Upper lobe of left lung (tissue), 6 donors: ENCODE data around the gene SLC26A11. TPM values are rescaled to one million over a fixed set of nuclear protein-coding genes. Genes with fewer than 3 reads are reported as not detected.

ENCODE experiments used
- ATAC-seq, 2 donors: fragments of 200-7000 bp; cut with Tn5 transposase; one replicate each; pipeline ENCODE4 v1.9.1; 2022; ENCODE audit warnings: mild to moderate bottlenecking in 2 of 2, moderate library complexity in 2 of 2; ENCODE audit not compliant: low FRiP score in 2 of 2
- DNase-seq, 2 donors: peaks; one replicate each; pipeline ENCODE4 v3.0.0-alpha.2; 2019 to 2020
- H3K27ac ChIP-seq, 4 donors: fragments of 200-600 bp; sonication (generic); one replicate each; pipeline ENCODE4 v1.5.1; 2016 to 2019
- H3K27me3 ChIP-seq, 4 donors: fragments of 200-600 bp; sonication (generic); one replicate each; pipeline ENCODE4 v1.5.1; 2017 to 2019
- H3K36me3 ChIP-seq, 4 donors: fragments of 200-600 bp; sonication (generic); one replicate each; pipeline ENCODE4 v1.5.1; 2016 to 2019
- H3K4me1 ChIP-seq, 4 donors: fragments of 200-600 bp; sonication (generic); one replicate each; pipeline ENCODE4 v1.5.1; 2018 to 2019
- H3K4me3 ChIP-seq, 4 donors: fragments of 200-600 bp; sonication (generic); one replicate each; pipeline ENCODE4 v1.5.1; 2017 to 2019; ENCODE audit warnings: mild to moderate bottlenecking in 2 of 4, moderate library complexity in 1 of 4
- H3K9me3 ChIP-seq, 4 donors: fragments of 200-600 bp; sonication (generic); one replicate each; pipeline ENCODE4 v1.5.1; 2018 to 2019
- CTCF ChIP-seq, 6 experiments: fragments of 450-650 bp in 4 of 6; fragments of 200-600 bp in 2 of 6; sonication (generic) in 2 of 6; IDR thresholded peaks; one replicate each; pipeline ENCODE4 v1.5.1; 2016 to 2019; ENCODE audit warnings: antibody characterized with exemption in 6 of 6
- EP300 ChIP-seq, 4 donors: sonication (generic); formaldehyde crosslinking; IDR thresholded peaks; one replicate each; pipeline ENCODE4 v1.5.1; 2017; ENCODE audit warnings: antibody characterized with exemption in 4 of 4, control low read depth in 2 of 4
- POLR2A ChIP-seq, 4 donors: fragments of 450-650 bp; IDR thresholded peaks; one replicate each; pipeline ENCODE4 v1.5.1; 2016 to 2017; ENCODE audit warnings: antibody characterized with exemption in 4 of 4, mild to moderate bottlenecking in 2 of 4
- POLR2AphosphoS5 ChIP-seq, 2 donors: sonication (generic); formaldehyde crosslinking; IDR thresholded peaks; one replicate each; pipeline ENCODE4 v1.5.1; 2017; ENCODE audit warnings: antibody characterized with exemption in 2 of 2
- WGBS, 2 donors: methylation state at CpG; one replicate each; pipeline ENCODE4 v1.1.5; 2017 to 2018; 5-methylcytosine and 5-hydroxymethylcytosine counted together
- total RNA-seq, 6 donors: library from RNA; depleted of rRNA in 4 of 6; stranded (reverse); fragments of >200 nt in 4 of 6; gene quantifications; one replicate each; pipeline versions ENCODE4 v1.1.0 to v1.2.1, GENCODE V29; 2016 to 2021
- donor health status: DM: no; HTN: no; CAD: no; lungs with moderate emphysema.
- donor health status: DM: no; HTN: yes; CAD: no; lungs with severe emphysema.

Gene SLC26A11
- total RNA-seq, 6 donors from 2014 or later = 14.8 to 162 (median 43.1) TPM

- ATAC-seq (no peak), DNase-seq (no peak)
- no peaks in the 10 kb centered on the region for H3K27me3 ChIP-seq
- TF ChIP-seq POLR2A (IDR thresholded peaks at IDR 0.05) = no peak
- TF ChIP-seq POLR2AphosphoS5 (IDR thresholded peaks at IDR 0.05) = no peak
- no peaks in the 10 kb centered on the region for H3K9me3 ChIP-seq
- no peaks in the 10 kb centered on the region for H3K4me1 ChIP-seq
- H3K36me3 ChIP-seq = peaks cover 68 to 99% (median 97%) of the 10 kb centered on the region in 4 donors
- WGBS, 2 donors = 91 to 95% methylated on average over 10 of the region's 10 CpGs
- no peak overlapping the region for H3K4me3 ChIP-seq
- no peak overlapping the region for H3K27ac ChIP-seq
Measured at GRCh38 chr17:80292521-80292971, 72.3 kb downstream of the SLC26A11 start.

- H3K36me3 ChIP-seq = peaks cover 69 to 100% (median 96%) of the 10 kb centered on the region in 4 donors
- WGBS, 2 donors = 77 to 85% methylated on average over 7 of the region's 7 CpGs
- H3K9me3 ChIP-seq = no peaks in the 10 kb centered on the region
- DNase-seq (peak in 1 of 2 donors; percentile 44), ATAC-seq (peak in 1 of 2 donors; percentile 36)
- peak overlapping the region in 1 of 4 donors; percentile 37 for H3K27ac ChIP-seq
- no peaks in the 10 kb centered on the region for H3K4me1 ChIP-seq
- H3K4me3 ChIP-seq = no peak overlapping the region
- H3K27me3 ChIP-seq = no peaks in the 10 kb centered on the region
- TF ChIP-seq POLR2AphosphoS5 (IDR thresholded peaks at IDR 0.05) (no peak), POLR2A (IDR thresholded peaks at IDR 0.05) (peak in 1 of 4 donors; percentile 42)
Measured at GRCh38 chr17:80294210-80294609, 74.0 kb downstream of the SLC26A11 start.

- no peak overlapping the region for H3K4me3 ChIP-seq
- TF ChIP-seq EP300 (IDR thresholded peaks at IDR 0.05) = no peak
- TF ChIP-seq POLR2AphosphoS5 (IDR thresholded peaks at IDR 0.05) = no peak
- TF ChIP-seq POLR2A (IDR thresholded peaks at IDR 0.05) = no peak
- TF ChIP-seq CTCF (IDR thresholded peaks at IDR 0.05) = no peak
- H3K27ac ChIP-seq = peak overlapping the region in 1 of 4 donors; percentile 37
- H3K27me3 ChIP-seq = no peaks in the 10 kb centered on the region
- DNase-seq (no peak), ATAC-seq (no peak)
- peaks cover 67 to 100% (median 94%) of the 10 kb centered on the region in 4 donors for H3K36me3 ChIP-seq
- H3K4me1 ChIP-seq = no peaks in the 10 kb centered on the region
- H3K9me3 ChIP-seq = no peaks in the 10 kb centered on the region
- 89 to 100% methylated on average over 1 to 6 of the region's 6 CpGs for WGBS, 2 donors
Measured at GRCh38 chr17:80294653-80295052, 74.4 kb downstream of the SLC26A11 start.

GRCh38 chr17:80295146-80295545, 74.9 kb downstream of the SLC26A11 start:
- H3K4me3 ChIP-seq = no peak overlapping the region
- DNase-seq (no peak), ATAC-seq (no peak)
- H3K9me3 ChIP-seq = no peaks in the 10 kb centered on the region
- H3K4me1 ChIP-seq = no peaks in the 10 kb centered on the region
- WGBS, 2 donors = 90 to 97% methylated on average over 2 to 5 of the region's 5 CpGs
- no peak for TF ChIP-seq CTCF (IDR thresholded peaks at IDR 0.05)
- TF ChIP-seq POLR2AphosphoS5 (IDR thresholded peaks at IDR 0.05) = no peak
- no peak for TF ChIP-seq EP300 (IDR thresholded peaks at IDR 0.05)
- TF ChIP-seq POLR2A (IDR thresholded peaks at IDR 0.05) = no peak
- H3K27ac ChIP-seq = peak overlapping the region in 1 of 4 donors; percentile 37
- H3K36me3 ChIP-seq = peaks cover 62 to 100% (median 94%) of the 10 kb centered on the region in 4 donors
- no peaks in the 10 kb centered on the region for H3K27me3 ChIP-seq

- ATAC-seq (no peak), DNase-seq (no peak)
- Histone ChIP-seq H3K27me3 (no peaks in the 10 kb centered on the region), H3K9me3 (no peaks in the 10 kb centered on the region), H3K4me3 (no peak overlapping the region), H3K4me1 (no peaks in the 10 kb centered on the region), H3K36me3 (peaks cover 61 to 100% (median 94%) of the 10 kb centered on the region in 4 donors), H3K27ac (no peak overlapping the region)
- no peak for TF ChIP-seq POLR2A (IDR thresholded peaks at IDR 0.05)
- no peak for TF ChIP-seq CTCF (IDR thresholded peaks at IDR 0.05)
- no peak for TF ChIP-seq POLR2AphosphoS5 (IDR thresholded peaks at IDR 0.05)
- no peak for TF ChIP-seq EP300 (IDR thresholded peaks at IDR 0.05)
- WGBS, 2 donors = 86 to 87% methylated on average over 6 of the region's 6 CpGs
Measured at GRCh38 chr17:80295559-80295958, 75.3 kb downstream of the SLC26A11 start.

- H3K9me3 ChIP-seq = no peaks in the 10 kb centered on the region
- H3K27ac ChIP-seq = no peak overlapping the region
- DNase-seq (no peak), ATAC-seq (no peak)
- H3K36me3 ChIP-seq = peaks cover 57 to 100% (median 93%) of the 10 kb centered on the region in 4 donors
- H3K27me3 ChIP-seq = no peaks in the 10 kb centered on the region
- no peak for TF ChIP-seq EP300 (IDR thresholded peaks at IDR 0.05)
- no peak for TF ChIP-seq CTCF (IDR thresholded peaks at IDR 0.05)
- no peak for TF ChIP-seq POLR2AphosphoS5 (IDR thresholded peaks at IDR 0.05)
- no peak for TF ChIP-seq POLR2A (IDR thresholded peaks at IDR 0.05)
- no peak overlapping the region for H3K4me3 ChIP-seq
- WGBS, 2 donors = 93 to 95% methylated on average over 14 of the region's 14 CpGs
- H3K4me1 ChIP-seq = no peaks in the 10 kb centered on the region
Measured at GRCh38 chr17:80296221-80296620, 76.0 kb downstream of the SLC26A11 start.
